GM12872 (cell line): ENCODE data around the gene HBQ1.
"Not testable (repeated sequence)": the region's sequence is repeated elsewhere in the genome, so short reads cannot be mapped to it uniquely, and the experiment has no call there.

Source experiments
- CTCF ChIP-seq: IDR thresholded peaks from 3 replicates; pipeline ENCODE4 v1.5.1; 2011; ENCODE audit warnings: low read depth, mild to moderate bottlenecking, low read length, moderate library complexity; ENCODE audit not compliant: insufficient read depth

HBQ1 gene

GRCh38 chr16:165539-166374 lies 14.5 kb upstream of the HBQ1 start, which contains the start of gene HBM:
TSS of gene HBM (plus strand) at chr16:165978. CDS start at chr16:165998, 20 bp downstream.
- no peak for TF ChIP-seq CTCF

GRCh38 chr16:166375-167121 lies 13.7 kb upstream of the HBQ1 start:
- no peak for TF ChIP-seq CTCF

GRCh38 chr16:167122-167690 lies 13.1 kb upstream of the HBQ1 start:
- TF ChIP-seq CTCF, result no peak

- TF ChIP-seq CTCF, result no peak
Observed at GRCh38 chr16:168424-168823, 11.8 kb upstream of the HBQ1 start.

GRCh38 chr16:169014-169413 lies 11.2 kb upstream of the HBQ1 start:
- TF ChIP-seq CTCF, result no peak

GRCh38 chr16:170788-171187 lies 9.5 kb upstream of the HBQ1 start:
- no peak for TF ChIP-seq CTCF

- not testable (repeated sequence) for TF ChIP-seq CTCF
Observed at GRCh38 chr16:172374-172941, 7.8 kb upstream of the HBQ1 start, which contains the start of gene HBA2. TSS of gene HBA2 (plus strand) at chr16:172876. CDS start at chr16:172913, 37 bp downstream.
